Neural cell (in vitro differentiated cells): ENCODE measurements around the gene CNOT11. TPM values are rescaled to one million over a fixed set of nuclear protein-coding genes. Genes with fewer than 3 reads are reported as not detected.

Experiments
- H2AFZ ChIP-seq: fragments of 200-600, 300-800 bp; sonication (generic), shearing (Covaris generic); 2 replicates; pipeline ENCODE4 v1.6.0; 2014; ENCODE audit warnings: low read depth, mild to moderate bottlenecking, antibody characterized with exemption, low read length, moderate library complexity
- H3F3A ChIP-seq: fragments of 200-600 bp; shearing (Covaris generic); 2 replicates; pipeline ENCODE4 v1.6.1; 2016; ENCODE audit warnings: mild to moderate bottlenecking, moderate library complexity, mixed read lengths, antibody characterized with exemption, low read length; ENCODE audit not compliant: insufficient read depth, poor library complexity, severe bottlenecking
- H3K27ac ChIP-seq: fragments of 200-600, 300-800 bp; sonication (generic), shearing (Covaris generic); 2 replicates; pipeline ENCODE4 v1.5.1; 2014; ENCODE audit warnings: mild to moderate bottlenecking, low read length, moderate library complexity
- H3K27me3 ChIP-seq: fragments of 300-800, 200-600 bp; sonication (generic), shearing (Covaris generic); 2 replicates; pipeline ENCODE4 v1.6.0; 2014; ENCODE audit warnings: mild to moderate bottlenecking, low read depth, low read length, moderate library complexity; ENCODE audit not compliant: insufficient read depth
- H3K36me3 ChIP-seq: fragments of 300-800, 200-600 bp; sonication (generic), shearing (Covaris generic); 2 replicates; pipeline ENCODE4 v1.5.1; 2014; ENCODE audit warnings: mild to moderate bottlenecking, antibody characterized with exemption, low read length, moderate library complexity; ENCODE audit not compliant: insufficient read depth
- H3K4me2 ChIP-seq: fragments of 300-800, 200-600 bp; sonication (generic), shearing (Covaris generic); 2 replicates; pipeline ENCODE4 v1.6.0; 2014; ENCODE audit warnings: mild to moderate bottlenecking, low read length
- H3K4me3 ChIP-seq: fragments of 300-800, 200-600 bp; sonication (generic), shearing (Covaris generic); 2 replicates; pipeline ENCODE4 v1.5.1; 2014; ENCODE audit warnings: mild to moderate bottlenecking, low read length, moderate library complexity
- H3K79me2 ChIP-seq: fragments of 200-600 bp; shearing (Covaris generic); replicated peaks from 2 replicates; pipeline ENCODE4 v1.6.0; 2014; ENCODE audit warnings: mild to moderate bottlenecking, low read length, moderate library complexity; ENCODE audit not compliant: insufficient read depth
- H3K9ac ChIP-seq: fragments of 300-800, 200-600 bp; sonication (generic), shearing (Covaris generic); 2 replicates; pipeline ENCODE4 v1.6.1; 2016; ENCODE audit warnings: mild to moderate bottlenecking, low read length, mixed read lengths
- H3K9me2 ChIP-seq: fragments of 200-600 bp; shearing (Covaris generic); 2 replicates; pipeline ENCODE4 v1.6.1; 2016; ENCODE audit warnings: mild to moderate bottlenecking, low read length, mixed read lengths; ENCODE audit not compliant: insufficient read depth
- H3K9me3 ChIP-seq: fragments of 200-600, 300-800 bp; sonication (generic), shearing (Covaris generic); 2 replicates; pipeline ENCODE4 v1.6.1; 2016; ENCODE audit warnings: mild to moderate bottlenecking, mixed run types, low read length, moderate library complexity, mixed read lengths
- H4K20me1 ChIP-seq: fragments of 200-600 bp; shearing (Covaris generic); 2 replicates; pipeline ENCODE4 v1.6.1; 2016; ENCODE audit warnings: mild to moderate bottlenecking, mixed run types; ENCODE audit not compliant: insufficient read depth
- EP300 ChIP-seq: fragments of 450-650 bp; conservative IDR thresholded peaks from 2 replicates; pipeline ENCODE4 v1.6.1; 2014; ENCODE audit warnings: antibody characterized with exemption, mild to moderate bottlenecking, moderate library complexity; ENCODE audit not compliant: poor library complexity, severe bottlenecking
- EZH2 ChIP-seq: fragments of 200-600, 300-800 bp; shearing (Covaris generic), sonication (generic); IDR thresholded peaks from 2 replicates; pipeline ENCODE4 v1.6.1; 2014; ENCODE audit warnings: antibody characterized with exemption, low read length, borderline replicate concordance, mild to moderate bottlenecking; ENCODE audit not compliant: insufficient read depth, poor library complexity, severe bottlenecking
- MXI1 ChIP-seq: fragments of 450-650 bp; conservative IDR thresholded peaks from 2 replicates; pipeline ENCODE4 v1.6.1; 2014; ENCODE audit warnings: antibody characterized with exemption, mild to moderate bottlenecking; ENCODE audit not compliant: poor library complexity, severe bottlenecking
- POLR2AphosphoS5 ChIP-seq: IDR thresholded peaks from 2 replicates; pipeline ENCODE4 v1.6.1; 2012
- RAD21 ChIP-seq: fragments of 450-650 bp; conservative IDR thresholded peaks from 2 replicates; pipeline ENCODE4 v1.6.1; 2014; ENCODE audit warnings: antibody characterized with exemption, mild to moderate bottlenecking, moderate library complexity
- REST ChIP-seq: IDR thresholded peaks from 2 replicates; pipeline ENCODE4 v1.6.1; 2012; ENCODE audit warnings: borderline replicate concordance
- SMC3 ChIP-seq: fragments of 450-650 bp; conservative IDR thresholded peaks from 2 replicates; pipeline ENCODE4 v1.6.1; 2014; ENCODE audit warnings: antibody characterized with exemption, mild to moderate bottlenecking, moderate library complexity; ENCODE audit not compliant: poor library complexity
- TAF1 ChIP-seq: IDR thresholded peaks from 2 replicates; pipeline ENCODE4 v1.6.1; 2012; ENCODE audit warnings: low read depth
- polyA plus RNA-seq: library from polyadenylated mRNA; depleted of rRNA; stranded (reverse); fragments of >200 nt; gene quantifications from 2 replicates; pipeline ENCODE4 v1.2.3, GENCODE V29; 2014
- TF ChIP-seq, protein P1 (sequence below): fragments of 450-650 bp; IDR thresholded peaks from 2 replicates; pipeline ENCODE4 v1.5.1; 2014; ENCODE audit warnings: antibody characterized with exemption, mild to moderate bottlenecking, moderate library complexity; ENCODE audit not compliant: poor library complexity, severe bottlenecking

Gene CNOT11
- polyA plus RNA-seq, 1 donor from 2014 or later: 35.2 TPM

DNA sequence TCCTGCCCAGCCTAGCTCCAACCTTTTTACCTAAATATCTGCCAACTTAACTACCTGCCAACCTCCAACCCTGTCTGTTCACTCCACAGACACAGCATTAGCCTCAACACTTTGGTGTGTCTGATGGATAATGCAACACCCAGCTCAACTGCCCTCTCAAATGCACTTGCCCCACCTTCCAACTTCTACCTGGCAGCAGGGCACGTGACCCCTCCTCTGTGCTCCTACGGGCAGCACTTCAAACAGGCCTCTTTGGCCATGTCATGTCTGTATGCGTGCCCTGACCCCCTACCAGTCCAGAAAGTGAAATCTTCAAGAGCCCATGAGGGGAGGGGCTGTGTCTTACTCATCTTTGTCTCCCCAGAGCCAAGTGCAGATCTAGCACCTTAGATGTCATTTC is 30.3 kb downstream of the CNOT11 start:
- H3K27ac ChIP-seq: no peak overlapping the region
- no peaks in the 10 kb centered on the region for H3F3A ChIP-seq
- H3K4me3 ChIP-seq: no peak overlapping the region
- H3K9me2 ChIP-seq: no peaks in the 10 kb centered on the region
- no peaks in the 10 kb centered on the region for H3K36me3 ChIP-seq
- H3K9me3 ChIP-seq: no peaks in the 10 kb centered on the region
- no peak overlapping the region for H3K9ac ChIP-seq
- H3K27me3 ChIP-seq: no peaks in the 10 kb centered on the region
- no peak overlapping the region for H2AFZ ChIP-seq
- no peak overlapping the region for H3K4me2 ChIP-seq
- H4K20me1 ChIP-seq: no peaks in the 10 kb centered on the region
- H3K79me2 ChIP-seq: no peaks in the 10 kb centered on the region
- TF ChIP-seq POLR2AphosphoS5: no peak
- TF ChIP-seq MXI1: no peak
- TF ChIP-seq, protein P1, sequence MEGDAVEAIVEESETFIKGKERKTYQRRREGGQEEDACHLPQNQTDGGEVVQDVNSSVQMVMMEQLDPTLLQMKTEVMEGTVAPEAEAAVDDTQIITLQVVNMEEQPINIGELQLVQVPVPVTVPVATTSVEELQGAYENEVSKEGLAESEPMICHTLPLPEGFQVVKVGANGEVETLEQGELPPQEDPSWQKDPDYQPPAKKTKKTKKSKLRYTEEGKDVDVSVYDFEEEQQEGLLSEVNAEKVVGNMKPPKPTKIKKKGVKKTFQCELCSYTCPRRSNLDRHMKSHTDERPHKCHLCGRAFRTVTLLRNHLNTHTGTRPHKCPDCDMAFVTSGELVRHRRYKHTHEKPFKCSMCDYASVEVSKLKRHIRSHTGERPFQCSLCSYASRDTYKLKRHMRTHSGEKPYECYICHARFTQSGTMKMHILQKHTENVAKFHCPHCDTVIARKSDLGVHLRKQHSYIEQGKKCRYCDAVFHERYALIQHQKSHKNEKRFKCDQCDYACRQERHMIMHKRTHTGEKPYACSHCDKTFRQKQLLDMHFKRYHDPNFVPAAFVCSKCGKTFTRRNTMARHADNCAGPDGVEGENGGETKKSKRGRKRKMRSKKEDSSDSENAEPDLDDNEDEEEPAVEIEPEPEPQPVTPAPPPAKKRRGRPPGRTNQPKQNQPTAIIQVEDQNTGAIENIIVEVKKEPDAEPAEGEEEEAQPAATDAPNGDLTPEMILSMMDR: no peak
- TF ChIP-seq SMC3: no peak
- no peak for TF ChIP-seq EZH2
- no peak for TF ChIP-seq EP300
- TF ChIP-seq RAD21: no peak
- no peak for TF ChIP-seq REST
- no peak for TF ChIP-seq TAF1

DNA sequence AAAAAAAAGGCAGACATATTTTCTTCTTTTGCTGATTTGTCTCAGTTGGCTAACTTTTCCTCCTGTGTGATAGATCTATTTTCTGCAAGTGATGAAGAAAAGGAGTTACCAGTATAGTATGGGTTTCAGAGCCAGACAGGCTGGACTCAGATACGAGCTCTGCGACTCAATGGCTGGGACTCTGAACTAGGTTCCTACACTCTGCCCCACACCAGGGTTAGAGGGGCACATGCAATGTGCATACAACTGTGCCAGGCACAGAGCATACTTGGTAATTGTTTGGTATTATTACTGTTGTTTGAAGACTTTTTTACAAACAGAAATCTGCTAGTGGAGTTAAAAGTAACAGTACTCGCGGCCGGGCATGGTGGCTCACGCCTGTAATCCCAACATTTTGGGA is 34.0 kb downstream of the CNOT11 start:
- H3K4me3 ChIP-seq: no peak overlapping the region
- no peaks in the 10 kb centered on the region for H3K9me2 ChIP-seq
- no peak overlapping the region for H3K4me2 ChIP-seq
- no peak for TF ChIP-seq MXI1
- TF ChIP-seq SMC3: no peak
- TF ChIP-seq TAF1: no peak
- no peak for TF ChIP-seq EP300
- no peak for TF ChIP-seq EZH2
- TF ChIP-seq POLR2AphosphoS5: no peak
- no peak for TF ChIP-seq RAD21
- no peak for TF ChIP-seq REST
- TF ChIP-seq, protein P1: no peak
- no peaks in the 10 kb centered on the region for H3K36me3 ChIP-seq
- H4K20me1 ChIP-seq: no peaks in the 10 kb centered on the region
- no peaks in the 10 kb centered on the region for H3F3A ChIP-seq
- H3K9me3 ChIP-seq: no peaks in the 10 kb centered on the region
- no peak overlapping the region for H2AFZ ChIP-seq
- H3K79me2 ChIP-seq: no peaks in the 10 kb centered on the region
- no peaks in the 10 kb centered on the region for H3K27me3 ChIP-seq
- no peak overlapping the region for H3K9ac ChIP-seq
- no peak overlapping the region for H3K27ac ChIP-seq
